Panc1 (cell line): ENCODE measurements around the gene CCN5. TPM values are rescaled to one million over a fixed set of nuclear protein-coding genes. Genes with fewer than 3 reads are reported as not detected.

Experiments used
- ATAC-seq: fragments of 200-7000 bp; cut with Tn5 transposase; 2 replicates; pipeline ENCODE4 v1.9.1; 2020; ENCODE audit warnings: mild to moderate bottlenecking, moderate library complexity
- BruUV-seq: library from RNA; stranded (reverse); fragments of 400-500 nt; replicated peaks from 2 replicates; lab custom pipeline; 2021; lab: Mats Ljungman, UMichigan
- CTCF ChIA-PET: fragments of 300-600 bp; sonication (Branson Sonifier 250); formaldehyde crosslinking; loops from one replicate; lab custom pipeline; 2022; ENCODE audit warnings: antibody characterized with exemption; lab: Charles Lee
- POLR2A ChIA-PET: fragments of 300-600 bp; sonication (Branson Sonifier 250); formaldehyde crosslinking; loops from one replicate; lab custom pipeline; 2022; ENCODE audit warnings: antibody characterized with exemption; lab: Charles Lee
- DNase-seq: peaks from one replicate; pipeline ENCODE4 v3.0.0-alpha.2; 2010; ENCODE audit warnings: low read depth, low spot score
- H3K27ac ChIP-seq: 2 replicates; pipeline ENCODE4 v1.5.1; 2011; ENCODE audit warnings: mild to moderate bottlenecking, low read length, inconsistent platforms
- H3K27me3 ChIP-seq: fragments of 200-500 bp; sonication (Bioruptor generic); 2 replicates; pipeline ENCODE4 v1.6.0; 2014; ENCODE audit warnings: low read length, inconsistent platforms; ENCODE audit not compliant: control insufficient read depth, insufficient read depth
- H3K36me3 ChIP-seq: fragments of 200-500 bp; sonication (Bioruptor generic); 2 replicates; pipeline ENCODE4 v1.5.1; 2014; ENCODE audit warnings: inconsistent platforms, mild to moderate bottlenecking, low read length, moderate library complexity; ENCODE audit not compliant: control insufficient read depth, insufficient read depth
- H3K4me1 ChIP-seq: 2 replicates; pipeline ENCODE4 v1.5.1; 2011; ENCODE audit warnings: inconsistent platforms, mild to moderate bottlenecking, low read length, moderate library complexity; ENCODE audit not compliant: control insufficient read depth, insufficient read depth
- H3K4me3 ChIP-seq, 2 experiments: 2 replicates each; pipeline ENCODE4 v1.5.1; 2011 to 2012; ENCODE audit warnings: low read depth in 2 of 2, low read length in 2 of 2, mild to moderate bottlenecking in 2 of 2, inconsistent platforms in 1 of 2, moderate library complexity in 1 of 2
- H3K9me3 ChIP-seq: fragments of 200-500 bp; sonication (Bioruptor generic); 2 replicates; pipeline ENCODE4 v1.5.1; 2014; ENCODE audit warnings: low read depth, mild to moderate bottlenecking, inconsistent platforms, low read length, moderate library complexity; ENCODE audit not compliant: control insufficient read depth, insufficient read depth
- CTCF ChIP-seq: fragments of 450-650 bp; IDR thresholded peaks from 2 replicates; pipeline ENCODE4 v1.5.1; 2017; ENCODE audit warnings: mild to moderate bottlenecking
- POLR2AphosphoS5 ChIP-seq: IDR thresholded peaks from 2 replicates; pipeline ENCODE4 v1.6.1; 2012; ENCODE audit warnings: mild to moderate bottlenecking, low read depth, low read length, moderate library complexity
- REST ChIP-seq, 2 experiments: IDR thresholded peaks; 2 replicates each; pipeline ENCODE4 v1.6.1; 2011 to 2012; ENCODE audit warnings: low read depth in 2 of 2, control low read depth in 1 of 2, low read length in 1 of 2, mild to moderate bottlenecking in 1 of 2, moderate library complexity in 1 of 2; ENCODE audit not compliant: insufficient read depth in 1 of 2
- SIN3A ChIP-seq: IDR thresholded peaks from 2 replicates; pipeline ENCODE4 v1.6.1; 2012; ENCODE audit warnings: low read depth, mild to moderate bottlenecking, low read length, moderate library complexity, borderline replicate concordance; ENCODE audit not compliant: insufficient read depth
- TCF7L2 ChIP-seq: IDR thresholded peaks from 2 replicates; pipeline ENCODE4 v1.6.1; 2011; ENCODE audit warnings: mild to moderate bottlenecking, low read depth, low read length, inconsistent platforms
- in situ Hi-C: cut with HindIII; loops from 2 replicates; pipeline ENCODE4 v1.10.0; 2016; ENCODE audit warnings: low sequenced_read_pairs, low pct_unique_long_range_greater_than_20kb
- intact Hi-C: fragments of 100-400 bp; cut with micrococcal nuclease; formaldehyde crosslinking; loops from one replicate; pipeline ENCODE4 v1.10.0; 2022; ENCODE audit not compliant: unreplicated experiment
- total RNA-seq: library from RNA; stranded (reverse); gene quantifications from one replicate; pipeline ENCODE4 v1.2.1, GENCODE V29; 2021; ENCODE audit not compliant: unreplicated experiment

Gene CCN5
- total RNA-seq, 1 experiment from 2014 or later, result 15.2 TPM

GRCh38 chr20:44727039-44727438 is 11.9 kb downstream of the CCN5 start:
- ChIA-PET CTCF (no interaction called here), POLR2A (no interaction called here)
- TF ChIP-seq SIN3A (no peak), POLR2AphosphoS5 (no peak), TCF7L2 (no peak), REST (IDR thresholded peaks at IDR 0.05; ENCODE audit: insufficient read depth in 1 of 2, low read depth in 2 of 2, low read length in 1 of 2) (no peak), CTCF (no peak)

GRCh38 chr20:44727651-44728050 is 12.5 kb downstream of the CCN5 start:
- DNase-seq, result no peak
- TF ChIP-seq SIN3A (no peak), TCF7L2 (no peak), CTCF (no peak), REST (IDR thresholded peaks at IDR 0.05; ENCODE audit: insufficient read depth in 1 of 2, low read depth in 2 of 2, low read length in 1 of 2) (no peak), POLR2AphosphoS5 (no peak)
- H3K4me3 ChIP-seq, result no peak overlapping the region
- in situ Hi-C loops, result no loop called here
- ATAC-seq, result no peak
- CTCF ChIA-PET, result no interaction called here
- peaks cover 60% of the 10 kb centered on the region for H3K4me1 ChIP-seq
- no peaks in the 10 kb centered on the region for H3K9me3 ChIP-seq
- BruUV-seq, result no TSS peak
- H3K27me3 ChIP-seq, result no peaks in the 10 kb centered on the region
- H3K36me3 ChIP-seq, result no peaks in the 10 kb centered on the region
- peak overlapping the region; percentile 99 for H3K27ac ChIP-seq
- intact Hi-C loops, result no loop called here
- POLR2A ChIA-PET, result interaction anchor here (0.7 kb wide), 1 partner anchor 16 kb away, joined by 3 read pairs; no protein-coding TSS in a partner anchor

More at GRCh38 chr20:44727039-44727438, 11.9 kb downstream of the CCN5 start:
- Histone ChIP-seq H3K27me3 (no peaks in the 10 kb centered on the region), H3K36me3 (no peaks in the 10 kb centered on the region), H3K27ac (peak overlapping the region; percentile 99), H3K4me3 (no peak overlapping the region), H3K9me3 (no peaks in the 10 kb centered on the region), H3K4me1 (peaks cover 54% of the 10 kb centered on the region)
- DNase-seq (no peak), ATAC-seq (no peak)
- in situ Hi-C loops, result no loop called here
- intact Hi-C loops, result no loop called here
- no TSS peak for BruUV-seq
